Dedifferentiated amniotic fluid mesenchymal stem cell (primary cell): Measurements from ENCODE around the gene NSMF.

Experiments
- DNase-seq: peaks from one replicate; pipeline ENCODE4 v3.0.0-alpha.2; 2016; ENCODE audit errors: extremely low spot score

Gene NSMF

DNA sequence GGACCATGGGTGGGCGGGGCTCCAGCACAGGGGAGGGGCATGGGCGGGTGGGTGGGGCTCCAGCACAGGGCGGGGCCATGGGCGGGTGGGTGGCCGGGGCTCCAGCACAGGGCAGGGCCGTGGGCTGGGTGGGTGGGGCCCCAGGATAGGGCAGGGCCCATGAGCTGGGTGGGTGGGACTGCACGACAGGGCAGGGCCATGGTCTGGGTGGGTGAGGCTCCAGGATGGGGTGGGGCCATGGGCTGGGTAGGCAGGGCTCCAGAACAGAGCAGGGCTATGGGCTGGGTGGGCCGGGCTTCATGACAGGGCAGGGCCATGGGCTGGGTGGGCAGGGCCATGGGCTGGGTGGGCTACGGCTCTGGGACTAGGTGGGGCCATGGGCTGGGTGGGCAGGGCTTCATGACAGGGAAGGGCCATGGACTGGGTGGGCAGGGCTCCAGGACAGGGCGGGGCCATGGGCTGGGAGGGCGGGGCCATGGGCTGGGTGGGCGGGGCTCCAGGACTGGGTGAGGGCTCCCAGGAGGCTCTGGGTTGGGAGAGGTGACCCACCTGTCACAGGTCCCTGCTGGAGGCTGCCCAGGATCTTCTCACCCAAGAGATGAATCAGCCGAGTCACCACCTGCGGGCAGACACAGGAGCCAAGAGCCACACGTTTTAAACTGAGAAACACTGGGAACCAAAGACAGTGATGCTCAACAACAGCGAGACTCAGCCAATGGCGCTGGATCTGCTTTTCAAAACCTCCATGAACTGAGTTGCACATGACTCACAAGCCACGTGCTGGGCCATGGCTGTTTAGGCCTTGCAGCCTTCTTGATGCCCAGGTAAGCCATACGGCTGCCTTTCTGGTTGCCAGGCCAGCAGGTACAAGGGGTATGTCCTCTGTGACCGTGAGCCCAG, 33.6 kb upstream of the NSMF start:
- no peak for DNase-seq

DNA sequence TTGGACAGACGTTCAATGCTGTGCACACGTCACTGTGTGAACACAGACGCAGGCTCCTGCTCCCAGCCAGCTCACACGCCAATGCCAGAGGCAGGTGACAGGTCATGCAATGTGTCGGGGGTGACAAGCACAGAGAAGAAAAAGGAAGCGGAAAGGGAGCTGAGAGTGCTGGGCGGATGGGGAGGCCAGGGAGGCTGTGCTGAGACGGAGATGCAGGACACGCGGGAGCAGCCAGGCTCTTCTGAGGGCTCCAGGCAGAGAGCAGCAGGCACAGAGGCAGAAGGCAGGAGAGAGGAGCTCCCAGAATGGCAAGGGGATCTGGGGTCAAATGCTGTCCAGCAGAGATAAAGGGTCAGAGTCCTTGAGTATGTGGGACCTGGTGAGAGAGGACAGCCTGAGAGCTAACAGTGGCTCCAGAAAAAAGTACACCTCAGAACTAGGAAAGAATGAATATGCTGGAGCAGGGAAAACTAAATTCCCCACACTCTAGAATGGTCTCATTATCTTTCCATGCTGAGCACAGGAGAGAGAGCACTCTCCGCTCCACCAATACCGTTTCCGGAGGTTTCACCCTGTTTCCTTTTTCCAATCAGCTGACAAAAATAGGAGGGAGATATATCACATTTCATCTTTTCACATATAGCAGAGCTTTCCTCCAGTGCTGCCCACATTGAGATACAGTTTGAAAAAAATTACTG, 32.8 kb upstream of the NSMF start:
- no peak for DNase-seq

GRCh38 chr9:137490532-137491186, 31.5 kb upstream of the NSMF start:
- no peak for DNase-seq

DNA sequence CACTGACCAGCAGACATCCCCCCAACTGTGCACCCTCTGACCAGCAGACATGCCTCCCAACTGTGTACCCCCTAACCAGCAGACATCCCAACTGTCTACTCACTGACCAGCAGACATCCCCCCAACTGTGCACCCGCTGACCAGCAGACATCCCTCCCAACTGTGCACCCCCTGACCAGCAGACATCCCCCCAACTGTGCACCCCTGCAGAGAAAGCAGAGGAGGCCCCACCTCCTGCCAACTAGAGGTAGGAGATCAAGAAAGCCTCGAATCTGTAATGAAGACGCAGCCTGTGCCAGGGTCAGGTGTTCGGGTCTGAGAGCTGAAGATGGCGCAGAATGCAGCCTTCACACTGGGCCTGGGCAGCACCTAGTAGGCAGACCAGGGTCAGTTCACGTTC, 29.8 kb upstream of the NSMF start:
- no peak for DNase-seq

- no peak for DNase-seq
These were observed 29.2 kb upstream of the NSMF start for GRCh38 chr9:137488327-137488653.

DNA sequence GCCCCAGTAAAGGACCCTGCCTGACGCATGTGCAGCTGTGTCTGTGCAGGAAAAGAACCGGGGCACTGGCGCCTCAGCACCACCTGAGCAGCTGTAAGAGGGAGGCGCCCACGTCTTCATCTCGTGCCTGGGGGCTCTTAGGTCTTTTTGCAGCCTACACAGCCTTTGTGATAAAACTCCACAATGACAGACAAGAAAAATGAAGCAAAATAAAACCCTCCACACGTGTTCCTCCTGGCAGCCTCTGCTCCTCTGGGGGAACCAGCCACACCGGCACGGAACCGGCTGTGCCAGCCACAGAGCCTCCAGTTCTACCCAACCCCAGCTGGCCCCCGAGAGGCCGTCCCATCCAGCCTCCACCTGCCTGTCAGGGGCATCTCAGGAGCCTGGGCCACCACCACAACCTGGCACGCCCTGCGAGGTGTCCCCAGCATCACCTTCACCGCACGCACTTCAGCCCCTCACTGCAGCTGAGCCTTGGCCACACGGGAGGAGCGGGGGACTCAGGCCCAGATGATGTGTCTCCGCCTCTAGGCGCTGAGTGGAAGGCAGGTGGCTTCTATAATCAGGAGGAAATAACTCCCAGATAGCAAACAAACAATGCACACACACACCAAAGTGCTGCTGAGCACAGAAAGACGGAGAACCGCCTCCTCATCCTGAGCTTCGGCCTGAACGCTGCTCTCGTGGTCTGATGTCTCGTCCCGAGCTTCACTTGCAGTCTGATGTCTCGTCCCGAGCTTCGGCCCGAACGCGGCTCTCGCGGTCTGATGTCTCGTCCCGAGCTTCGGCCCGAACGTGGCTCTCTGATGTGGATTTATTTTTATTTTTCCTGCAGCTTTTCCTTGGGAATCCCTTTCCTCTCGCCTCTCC, 28.6 kb upstream of the NSMF start:
- DNase-seq, result no peak

GRCh38 chr9:137486545-137487453, 27.7 kb upstream of the NSMF start:
- no peak for DNase-seq

- DNase-seq, result no peak
These were observed 27.0 kb upstream of the NSMF start for GRCh38 chr9:137486141-137486490.

DNA sequence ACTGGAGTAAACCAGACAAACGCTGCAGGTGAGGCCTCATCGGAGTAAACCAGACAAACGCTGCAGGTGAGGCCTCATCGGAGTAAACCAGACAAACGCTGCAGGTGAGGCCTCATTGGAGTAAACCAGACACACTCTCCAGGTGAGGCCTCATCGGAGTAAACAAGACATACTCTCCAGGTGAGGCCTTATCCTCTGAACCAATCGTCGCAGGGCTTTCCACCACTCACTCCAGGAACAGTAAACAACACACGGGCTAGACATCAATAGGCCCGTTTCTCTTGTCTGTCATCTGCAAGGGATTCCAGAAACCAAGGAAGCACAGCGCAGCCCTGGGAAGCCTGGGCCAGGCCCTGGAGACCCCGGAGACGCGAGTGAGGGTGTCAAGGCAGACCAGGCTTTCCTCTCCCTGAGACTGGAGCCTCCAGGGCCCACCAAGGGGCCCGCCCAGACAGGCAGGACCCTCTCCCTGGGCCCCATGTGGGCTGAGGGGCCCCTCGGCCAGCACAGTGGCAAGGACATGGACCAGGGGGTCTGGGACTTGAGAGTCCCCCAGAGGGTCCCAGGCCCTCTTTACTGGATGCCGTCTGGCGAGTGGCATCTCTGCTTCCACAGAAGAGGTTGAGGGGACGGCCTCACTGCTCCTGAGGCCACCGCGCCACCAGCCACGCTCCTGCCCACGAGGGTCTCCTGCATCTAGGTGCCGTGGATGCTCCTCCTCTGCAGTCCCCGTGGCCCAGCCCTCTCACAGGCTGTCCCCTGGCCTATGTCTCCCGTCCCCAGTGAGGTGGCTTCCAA, 26.4 kb upstream of the NSMF start:
- DNase-seq, result no peak

- DNase-seq, result no peak
These were observed 25.6 kb upstream of the NSMF start for GRCh38 chr9:137484551-137485315.

GRCh38 chr9:137482094-137482781, 23.1 kb upstream of the NSMF start:
- peak; percentile 62 for DNase-seq

DNA sequence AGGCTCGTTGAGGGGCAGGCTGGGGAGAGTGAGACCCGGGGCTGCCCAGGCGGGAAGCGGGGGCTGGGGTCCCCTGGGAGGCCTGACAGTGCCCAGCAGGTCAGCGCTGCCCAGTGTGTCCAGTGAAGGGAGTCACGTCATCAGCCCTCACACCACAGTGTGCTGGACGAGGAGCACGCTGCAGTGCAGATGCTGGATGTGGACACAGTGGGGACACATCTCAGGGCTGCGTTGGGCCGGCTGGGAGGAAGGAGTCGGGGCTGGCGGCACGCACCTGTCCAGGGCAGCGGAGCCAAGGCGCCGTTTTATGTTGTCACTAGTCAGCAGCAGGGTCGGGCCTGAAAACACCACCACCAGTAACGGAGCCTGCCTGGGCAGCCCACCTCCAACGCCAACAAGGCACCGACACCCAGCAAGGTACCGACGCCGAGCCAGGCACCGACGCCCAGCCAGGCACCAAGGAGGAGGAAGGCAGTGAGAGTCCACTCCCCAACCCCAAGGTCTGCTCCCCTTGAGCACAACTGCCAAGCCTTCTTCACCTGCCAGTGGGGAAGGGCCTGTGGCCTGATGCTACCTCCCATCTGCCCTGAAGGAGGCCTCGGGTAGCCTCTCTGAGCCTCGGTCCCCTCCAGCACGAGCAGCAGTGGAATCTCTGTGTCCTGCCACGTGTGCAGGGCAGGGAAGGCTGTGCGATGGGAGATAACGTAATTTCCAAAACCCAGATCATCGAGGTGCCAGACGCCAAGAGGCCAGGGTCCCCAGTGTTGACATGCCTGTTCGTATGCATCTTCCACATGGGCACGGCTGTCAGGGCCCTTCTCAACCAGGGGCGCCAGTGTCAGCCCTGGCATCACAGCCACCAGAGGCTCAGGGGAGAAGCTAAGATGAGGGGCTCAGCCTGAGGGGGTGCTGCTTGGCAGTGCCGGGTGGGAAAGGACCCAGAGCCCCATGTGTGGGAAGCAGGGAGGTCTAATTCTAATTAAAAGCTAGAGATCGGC, 21.9 kb upstream of the NSMF start:
- no peak for DNase-seq

GRCh38 chr9:137479892-137480685, 21.0 kb upstream of the NSMF start:
- no peak for DNase-seq

- DNase-seq, result no peak
These were observed 20.1 kb upstream of the NSMF start for GRCh38 chr9:137478962-137479861.

- DNase-seq, result no peak
These were observed 19.5 kb upstream of the NSMF start for GRCh38 chr9:137478613-137478961.
